ENCODE measurements around the gene KANTR.

KANTR gene

DNA sequence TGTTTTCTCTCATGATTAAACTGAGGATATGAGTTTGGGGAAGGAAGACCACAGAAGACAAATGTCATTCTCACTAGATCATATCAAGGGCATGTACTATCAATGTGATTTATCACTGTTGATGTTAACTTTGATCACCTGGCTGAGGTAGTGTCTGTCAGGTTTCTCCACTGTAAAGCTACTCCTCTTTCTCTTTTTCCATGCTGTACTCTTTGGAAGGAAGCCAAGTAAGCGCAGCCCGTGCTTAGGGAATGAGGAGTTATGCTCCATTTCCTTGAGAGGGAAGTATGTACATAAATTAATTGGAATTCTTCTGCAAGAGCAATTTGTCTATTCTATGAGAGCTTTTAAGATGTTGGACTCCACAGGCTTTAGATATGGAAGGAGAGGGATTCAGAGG is 4.0 kb upstream of the KANTR start:
- Histone ChIP-seq H3K4me2 (ENCODE audit: low read depth, low read length) (no peak overlapping the region), H3K27me3 (replicated peaks; ENCODE audit: insufficient read depth, low read length) (no peaks in the 10 kb centered on the region), H3K4me1 (ENCODE audit: low read length) (no peaks in the 10 kb centered on the region), H3K36me3 (replicated peaks; ENCODE audit: insufficient read depth, low read length) (no peaks in the 10 kb centered on the region), H2AFZ (ENCODE audit: low read length) (no peak overlapping the region), H3K4me3 (ENCODE audit: low read length) (no peak overlapping the region), H3K27ac (ENCODE audit: low read length) (no peak overlapping the region), H4K20me1 (ENCODE audit: insufficient read depth, low read length) (no peaks in the 10 kb centered on the region), H3K9me2 (replicated peaks; ENCODE audit: insufficient read depth, low read length) (no peaks in the 10 kb centered on the region), H3K79me2 (ENCODE audit: low read length) (peaks cover 6% of the 10 kb centered on the region; the same call in 1 of the 2 replicates), H3F3A (ENCODE audit: insufficient read depth, low read length) (peaks cover 4% of the 10 kb centered on the region), H3K9me3 (replicated peaks; ENCODE audit: insufficient read depth, low read length) (no peaks in the 10 kb centered on the region), H3K9ac (ENCODE audit: low read length) (no peak overlapping the region)
- DNase-seq = no peak
- TF ChIP-seq EZH2phosphoT487 (IDR thresholded peaks at IDR 0.05; ENCODE audit: low read length) = no peak
- TF ChIP-seq EZH2 (optimal IDR thresholded peaks at IDR 0.05; ENCODE audit: low read depth, low read length) = no peak
- no peak for TF ChIP-seq CTCF (IDR thresholded peaks at IDR 0.05; ENCODE audit: low read length)

DNA sequence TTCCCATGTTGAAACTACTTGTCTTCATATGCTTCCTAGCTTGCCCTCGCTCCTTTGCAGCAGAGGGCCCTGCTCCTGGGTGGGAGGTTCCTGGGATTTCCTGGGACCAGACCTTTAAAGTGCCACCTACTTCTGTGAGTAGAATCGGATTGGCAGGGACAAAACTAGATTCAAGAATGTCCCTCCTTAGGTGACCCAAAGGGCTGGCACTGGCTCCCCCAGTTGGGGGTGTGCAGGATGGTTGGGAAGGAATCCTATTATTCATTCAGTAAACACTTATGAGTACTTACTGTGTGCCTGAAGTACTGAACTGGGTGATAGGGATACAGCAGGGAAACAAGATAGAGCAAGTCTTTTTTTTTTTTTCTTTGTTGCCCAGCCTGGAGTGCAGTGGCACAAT is 2.6 kb upstream of the KANTR start:
- H3K4me3 ChIP-seq (ENCODE audit: low read length) = no peak overlapping the region
- DNase-seq = no peak

GRCh38 chrX:53093177-53093655 is 726 bp upstream of the KANTR start:
- DNase-seq = peak; percentile 76
- Histone ChIP-seq H3K9me2 (replicated peaks; ENCODE audit: insufficient read depth, low read length) (no peaks in the 10 kb centered on the region), H3K27ac (ENCODE audit: low read length) (peak overlapping the region; percentile 80), H2AFZ (ENCODE audit: low read length) (peak overlapping the region; percentile 85), H3K27me3 (replicated peaks; ENCODE audit: insufficient read depth, low read length) (no peaks in the 10 kb centered on the region), H3K36me3 (replicated peaks; ENCODE audit: insufficient read depth, low read length) (no peaks in the 10 kb centered on the region), H3K4me1 (ENCODE audit: low read length) (no peaks in the 10 kb centered on the region), H3K79me2 (ENCODE audit: low read length) (peaks cover 12% of the 10 kb centered on the region; the same call in 1 of the 2 replicates), H3K4me2 (ENCODE audit: low read depth, low read length) (peak overlapping the region; percentile 71), H3F3A (ENCODE audit: insufficient read depth, low read length) (peaks cover 4% of the 10 kb centered on the region), H3K9ac (ENCODE audit: low read length) (peak overlapping the region; percentile 68), H3K9me3 (replicated peaks; ENCODE audit: insufficient read depth, low read length) (no peaks in the 10 kb centered on the region), H3K4me3 (ENCODE audit: low read length) (peak overlapping the region; percentile 70), H4K20me1 (ENCODE audit: insufficient read depth, low read length) (no peaks in the 10 kb centered on the region)
- no peak for TF ChIP-seq EZH2phosphoT487 (IDR thresholded peaks at IDR 0.05; ENCODE audit: low read length)
- TF ChIP-seq EZH2 (optimal IDR thresholded peaks at IDR 0.05; ENCODE audit: low read depth, low read length) = no peak
- TF ChIP-seq CTCF (IDR thresholded peaks at IDR 0.05; ENCODE audit: low read length) = peak; percentile 51

More for the DNA sequence above, 2.6 kb upstream of the KANTR start:
- TF ChIP-seq CTCF (IDR thresholded peaks at IDR 0.05; ENCODE audit: low read length) (no peak), EZH2 (optimal IDR thresholded peaks at IDR 0.05; ENCODE audit: low read depth, low read length) (no peak)
- Histone ChIP-seq H3K36me3 (replicated peaks; ENCODE audit: insufficient read depth, low read length) (no peaks in the 10 kb centered on the region), H3K4me1 (ENCODE audit: low read length) (no peaks in the 10 kb centered on the region), H3K4me2 (ENCODE audit: low read depth, low read length) (no peak overlapping the region), H3K9ac (ENCODE audit: low read length) (no peak overlapping the region), H3F3A (ENCODE audit: insufficient read depth, low read length) (peaks cover 4% of the 10 kb centered on the region), H2AFZ (ENCODE audit: low read length) (no peak overlapping the region), H3K79me2 (ENCODE audit: low read length) (peaks cover 12% of the 10 kb centered on the region; the same call in 1 of the 2 replicates), H3K9me3 (replicated peaks; ENCODE audit: insufficient read depth, low read length) (no peaks in the 10 kb centered on the region), H3K27me3 (replicated peaks; ENCODE audit: insufficient read depth, low read length) (no peaks in the 10 kb centered on the region), H4K20me1 (ENCODE audit: insufficient read depth, low read length) (no peaks in the 10 kb centered on the region), H3K9me2 (replicated peaks; ENCODE audit: insufficient read depth, low read length) (no peaks in the 10 kb centered on the region), H3K27ac (ENCODE audit: low read length) (no peak overlapping the region)

Data from MM.1S (cell line).